ENCODE results near the gene SMYD3.

SMYD3 gene

GRCh38 chr1:246506674-246507481 is at the start of gene SMYD3:
SMYD3 (minus strand) TSS chr1:246507279.
- DNase-seq = peak; percentile 87
- in situ Hi-C loops (cut with HindIII; ENCODE audit: low pct_ligation_motif_present, low pct_unique_long_range_greater_than_20kb, low sequenced_read_pairs) = no loop called here

- DNase-seq = no peak
- in situ Hi-C loops (cut with HindIII; ENCODE audit: low pct_ligation_motif_present, low pct_unique_long_range_greater_than_20kb, low sequenced_read_pairs) = no loop called here
Measured at GRCh38 chr1:246554201-246554600, 47.1 kb upstream of the SMYD3 start.

GRCh38 chr1:246552110-246552509 is 45.0 kb upstream of the SMYD3 start:
- in situ Hi-C loops (cut with HindIII; ENCODE audit: low pct_ligation_motif_present, low pct_unique_long_range_greater_than_20kb, low sequenced_read_pairs) = no loop called here
- DNase-seq = no peak

GRCh38 chr1:246550402-246550801 is 43.3 kb upstream of the SMYD3 start:
- in situ Hi-C loops (cut with HindIII; ENCODE audit: low pct_ligation_motif_present, low pct_unique_long_range_greater_than_20kb, low sequenced_read_pairs) = no loop called here
- DNase-seq = no peak

GRCh38 chr1:246549665-246550064 is 42.6 kb upstream of the SMYD3 start:
- in situ Hi-C loops (cut with HindIII; ENCODE audit: low pct_ligation_motif_present, low pct_unique_long_range_greater_than_20kb, low sequenced_read_pairs) = no loop called here
- DNase-seq = no peak

- in situ Hi-C loops (cut with HindIII; ENCODE audit: low pct_ligation_motif_present, low pct_unique_long_range_greater_than_20kb, low sequenced_read_pairs) = no loop called here
Measured at GRCh38 chr1:246544001-246544400, 36.9 kb upstream of the SMYD3 start.

GRCh38 chr1:246540738-246541491 is 33.8 kb upstream of the SMYD3 start:
- in situ Hi-C loops (cut with HindIII; ENCODE audit: low pct_ligation_motif_present, low pct_unique_long_range_greater_than_20kb, low sequenced_read_pairs) = no loop called here

More at GRCh38 chr1:246544001-246544400, 36.9 kb upstream of the SMYD3 start:
- DNase-seq = no peak

GRCh38 chr1:246537887-246538286 is 30.8 kb upstream of the SMYD3 start:
- in situ Hi-C loops (cut with HindIII; ENCODE audit: low pct_ligation_motif_present, low pct_unique_long_range_greater_than_20kb, low sequenced_read_pairs) = no loop called here
- no peak for DNase-seq

More at GRCh38 chr1:246540738-246541491, 33.8 kb upstream of the SMYD3 start:
- DNase-seq = no peak

GRCh38 chr1:246537441-246537840 is 30.4 kb upstream of the SMYD3 start:
- in situ Hi-C loops (cut with HindIII; ENCODE audit: low pct_ligation_motif_present, low pct_unique_long_range_greater_than_20kb, low sequenced_read_pairs) = no loop called here
- DNase-seq = no peak

GRCh38 chr1:246534114-246534513 is 27.0 kb upstream of the SMYD3 start:
- in situ Hi-C loops (cut with HindIII; ENCODE audit: low pct_ligation_motif_present, low pct_unique_long_range_greater_than_20kb, low sequenced_read_pairs) = no loop called here
- DNase-seq = no peak

- in situ Hi-C loops (cut with HindIII; ENCODE audit: low pct_ligation_motif_present, low pct_unique_long_range_greater_than_20kb, low sequenced_read_pairs) = no loop called here
- DNase-seq = no peak
Measured at GRCh38 chr1:246533371-246533905, 26.4 kb upstream of the SMYD3 start.

- in situ Hi-C loops (cut with HindIII; ENCODE audit: low pct_ligation_motif_present, low pct_unique_long_range_greater_than_20kb, low sequenced_read_pairs) = no loop called here
- no peak for DNase-seq
Measured at GRCh38 chr1:246532519-246532918, 25.4 kb upstream of the SMYD3 start.

- in situ Hi-C loops (cut with HindIII; ENCODE audit: low pct_ligation_motif_present, low pct_unique_long_range_greater_than_20kb, low sequenced_read_pairs) = no loop called here
- no peak for DNase-seq
Measured at GRCh38 chr1:246530482-246530881, 23.4 kb upstream of the SMYD3 start.

GRCh38 chr1:246528933-246529731 is 22.1 kb upstream of the SMYD3 start:
- in situ Hi-C loops (cut with HindIII; ENCODE audit: low pct_ligation_motif_present, low pct_unique_long_range_greater_than_20kb, low sequenced_read_pairs) = no loop called here
- no peak for DNase-seq

- in situ Hi-C loops (cut with HindIII; ENCODE audit: low pct_ligation_motif_present, low pct_unique_long_range_greater_than_20kb, low sequenced_read_pairs) = no loop called here
- DNase-seq = no peak
Measured at GRCh38 chr1:246527402-246528088, 20.5 kb upstream of the SMYD3 start.

- DNase-seq = no peak
- in situ Hi-C loops (cut with HindIII; ENCODE audit: low pct_ligation_motif_present, low pct_unique_long_range_greater_than_20kb, low sequenced_read_pairs) = no loop called here
Measured at GRCh38 chr1:246526915-246527314, 19.8 kb upstream of the SMYD3 start.

- DNase-seq = no peak
- in situ Hi-C loops (cut with HindIII; ENCODE audit: low pct_ligation_motif_present, low pct_unique_long_range_greater_than_20kb, low sequenced_read_pairs) = no loop called here
Measured at GRCh38 chr1:246526380-246526779, 19.3 kb upstream of the SMYD3 start.

- in situ Hi-C loops (cut with HindIII; ENCODE audit: low pct_ligation_motif_present, low pct_unique_long_range_greater_than_20kb, low sequenced_read_pairs) = no loop called here
- DNase-seq = no peak
Measured at GRCh38 chr1:246519514-246519913, 12.4 kb upstream of the SMYD3 start.

Data from ACHN (cell line).